ENCODE results near the gene RFK.

Gene RFK

GRCh38 chr9:76405868-76406267 lies 11.6 kb upstream of the RFK start:
- no peak for DNase-seq

- no peak for DNase-seq
Observed at GRCh38 chr9:76405340-76405739, 11.1 kb upstream of the RFK start.

- no peak for DNase-seq
Observed at GRCh38 chr9:76404401-76404800, 10.2 kb upstream of the RFK start.

GRCh38 chr9:76403352-76403751 lies 9.1 kb upstream of the RFK start:
- DNase-seq, result peak; percentile 53

GRCh38 chr9:76401580-76402354 lies 7.5 kb upstream of the RFK start:
- DNase-seq, result no peak

- no peak for DNase-seq
Observed at GRCh38 chr9:76401176-76401575, 7.0 kb upstream of the RFK start.

GRCh38 chr9:76400534-76401096 lies 6.4 kb upstream of the RFK start:
- no peak for DNase-seq

GRCh38 chr9:76399856-76400255 lies 5.6 kb upstream of the RFK start:
- DNase-seq, result no peak

- DNase-seq, result no peak
Observed at GRCh38 chr9:76396597-76396996, 2.4 kb upstream of the RFK start.

- no peak for DNase-seq
Observed at GRCh38 chr9:76396144-76396543, 1.9 kb upstream of the RFK start.

GRCh38 chr9:76395381-76395780 lies 1.2 kb upstream of the RFK start:
- no peak for DNase-seq

- DNase-seq, result no peak
Observed at GRCh38 chr9:76394960-76395252, 680 bp upstream of the RFK start.

GRCh38 chr9:76390656-76391055 lies 3.6 kb downstream of the RFK start:
- no peak for DNase-seq

- DNase-seq, result no peak
Observed at GRCh38 chr9:76379494-76379893, 14.7 kb downstream of the RFK start.

- DNase-seq, result no peak
Observed at GRCh38 chr9:76378367-76379073, 15.7 kb downstream of the RFK start.

GRCh38 chr9:76377791-76378190 lies 16.4 kb downstream of the RFK start:
- no peak for DNase-seq

GRCh38 chr9:76374783-76375559 lies 19.3 kb downstream of the RFK start:
- no peak for DNase-seq

- DNase-seq, result no peak
Observed at GRCh38 chr9:76373784-76374474, 20.3 kb downstream of the RFK start.

- DNase-seq, result peak; percentile 51
Observed at GRCh38 chr9:76373173-76373783, 20.9 kb downstream of the RFK start.

- DNase-seq, result no peak
Observed at GRCh38 chr9:76372336-76372735, 21.9 kb downstream of the RFK start.

GRCh38 chr9:76371901-76372300 lies 22.3 kb downstream of the RFK start:
- DNase-seq, result peak; percentile 46

GRCh38 chr9:76370396-76371023 lies 23.7 kb downstream of the RFK start:
- DNase-seq, result no peak
